ENCODE results near the gene SGMS1.

DNA sequence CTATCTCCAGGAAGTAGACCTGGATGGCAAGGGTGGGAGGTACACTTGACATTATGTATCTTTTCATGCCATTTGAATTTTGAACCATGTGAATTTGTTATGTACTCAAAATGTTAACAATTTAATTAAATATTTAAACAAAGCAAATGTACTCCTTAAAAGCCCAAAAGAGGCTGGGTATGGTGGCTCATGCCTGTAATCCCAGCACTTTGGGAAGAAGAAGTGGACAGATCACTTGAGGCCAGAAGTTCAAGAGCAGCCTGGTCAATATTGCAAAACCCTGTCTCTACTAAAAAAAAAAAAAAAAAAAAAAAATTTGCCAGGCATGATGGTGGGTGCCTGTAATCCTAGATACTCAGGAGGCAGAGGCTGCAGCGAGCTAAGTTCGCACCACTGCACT, 235.6 kb downstream of the SGMS1 start:
- TF ChIP-seq POLR2A (IDR thresholded peaks at IDR 0.05) (no peak), CTCF (IDR thresholded peaks at IDR 0.05) (no peak)
